GM18505 (cell line): ENCODE results near the gene NPTX1.
"Not testable (repeated sequence)": the region's sequence is repeated elsewhere in the genome, so short reads cannot be mapped to it uniquely, and the experiment has no call there.

Source experiments
- ATAC-seq: cut with Tn5 transposase; IDR thresholded peaks from one replicate; pipeline ENCODE4 v1.9.1; 2021; ENCODE audit not compliant: unreplicated experiment
- POLR2A ChIP-seq: IDR thresholded peaks from 4 replicates; pipeline ENCODE4 v1.6.1; 2011; ENCODE audit warnings: borderline replicate concordance; ENCODE audit not compliant: insufficient read depth, insufficient read length; ENCODE audit errors: extremely low read depth

The NPTX1 gene

GRCh38 chr17:80511222-80512180 lies 35.1 kb upstream of the NPTX1 start:
- ATAC-seq = no peak
- TF ChIP-seq POLR2A = no peak

GRCh38 chr17:80510772-80511171 lies 34.4 kb upstream of the NPTX1 start:
- no peak for TF ChIP-seq POLR2A
- no peak for ATAC-seq

DNA sequence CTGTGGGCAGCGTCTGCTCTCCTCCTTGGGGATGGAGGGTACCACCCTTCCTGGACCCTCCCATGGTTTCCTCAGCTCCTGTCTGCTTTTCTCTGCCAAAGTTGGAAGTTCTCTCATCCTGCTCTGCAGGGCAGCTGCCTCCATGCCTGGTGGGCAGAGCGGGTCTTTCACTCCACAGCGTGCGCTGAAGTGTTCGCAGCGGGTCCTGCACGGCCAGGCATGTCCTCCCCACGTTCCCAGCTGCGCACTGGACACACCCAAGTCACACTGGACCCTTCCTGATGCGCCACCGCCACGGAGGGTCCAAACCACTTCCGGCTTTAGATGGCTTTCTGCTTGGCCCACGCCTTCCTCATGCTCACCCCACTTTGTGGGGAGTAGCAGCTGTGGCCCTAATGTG lies 33.7 kb upstream of the NPTX1 start:
- ATAC-seq = no peak
- TF ChIP-seq POLR2A = no peak

GRCh38 chr17:80509311-80509710 lies 32.9 kb upstream of the NPTX1 start:
- TF ChIP-seq POLR2A = no peak
- no peak for ATAC-seq

DNA sequence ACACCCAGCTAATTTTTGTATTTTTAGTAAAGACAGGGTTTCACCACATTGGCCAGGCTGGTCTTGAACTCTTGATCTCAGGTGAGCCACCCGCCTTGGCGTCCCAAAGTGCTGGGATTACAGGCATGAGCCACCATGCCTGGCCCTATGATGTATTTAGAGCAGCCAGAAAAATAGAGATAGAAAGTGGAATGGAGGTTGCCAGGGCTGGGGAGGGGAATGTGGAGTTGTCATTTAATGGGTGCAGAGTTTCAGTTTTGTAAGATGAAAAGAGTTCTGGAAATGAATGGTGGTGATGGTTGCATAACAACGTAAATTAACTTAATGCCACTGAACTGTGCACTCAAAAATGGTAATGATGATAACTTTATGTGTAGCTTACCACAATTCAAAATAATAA lies 31.6 kb upstream of the NPTX1 start:
- ATAC-seq = no peak
- no peak for TF ChIP-seq POLR2A

DNA sequence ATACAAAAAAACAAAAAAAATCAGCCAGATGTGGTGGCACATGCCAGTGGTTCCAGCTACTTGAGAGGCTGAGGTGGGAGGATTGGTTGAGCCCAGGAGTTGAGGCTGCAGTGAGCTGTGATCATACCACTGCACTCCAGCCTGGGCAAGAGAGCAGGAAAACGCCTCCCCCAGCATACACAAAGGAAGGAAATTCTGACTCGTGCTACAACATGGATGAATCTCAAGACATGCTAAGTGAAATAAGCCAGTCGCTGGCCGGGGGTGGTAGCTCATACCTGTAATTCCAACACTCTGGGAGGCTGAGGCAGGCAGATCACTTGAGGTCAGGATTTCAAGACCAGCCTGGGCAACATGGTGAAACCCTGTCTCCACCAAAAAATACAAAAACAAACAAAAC lies 30.8 kb upstream of the NPTX1 start:
- ATAC-seq = not testable (repeated sequence)

GRCh38 chr17:80504686-80505413 lies 28.4 kb upstream of the NPTX1 start:
- ATAC-seq = no peak
- TF ChIP-seq POLR2A = no peak

DNA sequence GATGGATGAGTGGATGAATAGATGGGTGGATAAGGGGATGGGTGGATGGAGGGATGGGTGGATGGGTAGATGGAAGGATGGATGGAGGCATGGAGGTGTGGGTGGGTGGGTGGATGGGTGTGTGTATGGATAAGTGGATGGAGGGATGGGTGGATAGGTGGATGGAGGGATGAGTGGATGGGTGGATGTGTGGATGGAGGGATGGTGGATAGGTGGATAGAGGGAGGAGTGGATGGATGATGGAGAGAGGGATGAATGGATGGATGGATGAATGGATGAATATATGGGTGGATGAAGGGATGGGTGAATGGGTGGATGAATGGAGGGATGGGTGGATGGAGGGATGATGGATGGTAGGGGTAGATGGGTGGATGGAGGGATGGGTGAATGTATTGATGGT lies 27.5 kb upstream of the NPTX1 start:
- TF ChIP-seq POLR2A = no peak
- ATAC-seq = no peak

- ATAC-seq = no peak
- TF ChIP-seq POLR2A = no peak
Measured at GRCh38 chr17:80503031-80503430, 26.6 kb upstream of the NPTX1 start.

DNA sequence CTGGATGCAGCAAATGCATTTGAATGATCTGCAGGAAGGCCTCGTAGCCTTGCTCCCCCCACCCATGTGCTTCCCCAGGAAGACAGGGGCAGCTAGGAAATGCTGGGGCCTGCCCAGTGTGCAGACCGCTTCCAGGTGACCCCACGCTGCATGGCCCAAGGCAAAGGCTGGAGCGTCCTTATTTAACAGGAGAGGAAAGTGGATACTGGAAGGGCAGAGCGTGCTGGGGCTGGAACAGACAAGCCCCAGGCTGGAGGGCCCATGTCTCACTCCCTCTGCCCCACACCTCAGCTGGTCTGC lies 26.1 kb upstream of the NPTX1 start:
- TF ChIP-seq POLR2A = no peak
- ATAC-seq = no peak

- no peak for ATAC-seq
- TF ChIP-seq POLR2A = no peak
Measured at GRCh38 chr17:80501741-80502577, 25.6 kb upstream of the NPTX1 start.

DNA sequence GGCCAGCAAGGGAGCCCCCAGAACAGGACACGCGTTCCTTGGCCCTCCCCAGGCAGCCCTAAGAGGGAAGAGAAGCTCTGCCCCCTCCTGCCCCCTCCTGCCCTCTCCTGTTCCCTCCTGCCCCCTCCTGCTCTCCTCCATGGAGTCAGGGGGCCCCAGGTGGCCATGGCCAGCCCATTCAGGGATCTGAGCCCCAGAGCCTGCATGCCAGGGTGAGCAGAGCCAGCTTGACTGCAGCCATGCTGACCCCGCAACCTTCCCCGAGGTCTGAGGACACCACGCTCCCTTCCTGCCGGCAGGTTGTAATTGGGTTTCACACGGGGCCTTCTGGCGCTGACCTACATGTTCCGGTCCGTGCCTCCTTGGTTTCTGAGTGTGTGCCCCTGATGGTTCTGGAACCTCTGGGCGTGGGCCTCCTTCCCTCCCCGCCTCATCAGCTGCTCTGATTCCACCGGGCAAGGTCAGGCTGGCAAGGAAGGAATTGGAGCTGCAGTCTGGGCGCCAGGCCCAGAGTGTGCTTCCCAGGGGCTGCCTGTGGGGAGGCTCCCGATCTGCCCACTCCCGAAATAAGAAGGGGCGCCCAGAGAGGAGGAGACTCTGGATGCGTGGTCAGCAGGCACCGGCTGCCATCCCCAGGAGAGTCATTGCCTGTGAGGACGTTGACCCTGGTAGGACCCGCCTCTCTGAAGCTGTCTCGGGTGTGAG lies 23.7 kb upstream of the NPTX1 start:
- no peak for TF ChIP-seq POLR2A
- ATAC-seq = no peak

GRCh38 chr17:80499560-80499959 lies 23.2 kb upstream of the NPTX1 start:
- TF ChIP-seq POLR2A = no peak
- no peak for ATAC-seq

DNA sequence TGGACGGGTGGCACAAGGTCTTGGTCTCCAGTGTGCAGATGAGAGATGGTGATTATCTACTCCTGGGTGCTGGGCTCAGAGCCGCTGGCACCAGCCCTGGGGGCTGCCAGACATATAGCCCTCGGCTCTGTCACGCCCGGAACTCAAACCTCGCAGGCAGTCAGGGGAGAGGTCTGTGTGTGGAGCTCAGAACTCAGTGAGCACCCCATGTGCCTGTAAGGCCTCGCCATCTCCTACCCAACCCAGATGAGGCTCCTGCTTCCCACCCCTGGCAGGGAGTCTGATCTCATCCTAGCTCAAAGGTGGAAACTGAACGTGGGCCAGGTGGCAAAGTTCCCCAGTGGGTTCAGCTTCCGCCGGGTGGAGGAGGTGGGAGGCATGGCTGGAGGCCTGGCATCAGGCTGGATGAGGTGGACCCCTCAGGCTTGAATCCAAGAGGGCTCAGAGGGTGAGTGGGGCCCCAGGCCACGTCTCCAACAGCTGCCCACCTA lies 22.6 kb upstream of the NPTX1 start:
- TF ChIP-seq POLR2A = no peak
- no peak for ATAC-seq
